Measurements from ENCODE around the gene TRPM3.

DNA sequence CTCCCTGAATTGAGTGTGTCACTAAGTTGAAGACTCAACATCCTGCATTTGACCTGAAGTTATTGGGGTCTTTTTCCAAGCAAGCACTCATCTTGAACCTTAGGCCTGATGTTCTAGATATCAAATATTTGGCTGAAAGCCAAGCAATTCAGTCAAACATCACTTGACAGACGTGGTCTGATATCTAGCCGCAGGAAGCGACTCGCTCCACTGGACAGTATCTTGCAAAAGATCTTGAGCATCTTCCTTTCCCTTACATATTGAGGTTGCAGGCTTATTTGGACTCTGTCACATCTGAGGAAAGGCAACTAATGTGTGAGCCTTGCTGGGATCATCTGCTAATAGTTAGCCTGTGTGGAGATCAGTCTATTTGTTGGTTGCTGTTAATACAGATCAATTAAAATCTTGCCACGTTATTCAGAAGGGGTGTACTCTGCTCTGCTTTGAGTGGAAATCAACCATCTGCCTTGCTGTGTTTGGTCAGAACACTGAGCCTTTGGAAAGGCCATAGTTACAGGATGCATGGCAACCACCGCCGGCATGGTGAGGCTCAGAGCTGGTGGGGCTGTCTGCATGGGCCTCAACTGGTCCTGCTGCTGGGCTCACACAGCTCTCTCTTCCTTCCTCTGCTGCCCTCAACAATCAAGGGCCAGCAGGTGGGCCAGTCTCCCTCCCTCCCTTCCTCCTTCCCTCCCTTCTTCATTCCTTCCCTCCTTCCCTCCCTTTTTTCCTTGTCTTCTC lies 540.0 kb downstream of the TRPM3 start:
- TF ChIP-seq CTCF (IDR thresholded peaks at IDR 0.05; ENCODE audit: low read length) (no peak), EZH2phosphoT487 (IDR thresholded peaks at IDR 0.05; ENCODE audit: low read length) (no peak), EZH2 (optimal IDR thresholded peaks at IDR 0.05; ENCODE audit: low read depth, low read length) (no peak)
